Measurements from ENCODE around the gene LDHB.

DNA sequence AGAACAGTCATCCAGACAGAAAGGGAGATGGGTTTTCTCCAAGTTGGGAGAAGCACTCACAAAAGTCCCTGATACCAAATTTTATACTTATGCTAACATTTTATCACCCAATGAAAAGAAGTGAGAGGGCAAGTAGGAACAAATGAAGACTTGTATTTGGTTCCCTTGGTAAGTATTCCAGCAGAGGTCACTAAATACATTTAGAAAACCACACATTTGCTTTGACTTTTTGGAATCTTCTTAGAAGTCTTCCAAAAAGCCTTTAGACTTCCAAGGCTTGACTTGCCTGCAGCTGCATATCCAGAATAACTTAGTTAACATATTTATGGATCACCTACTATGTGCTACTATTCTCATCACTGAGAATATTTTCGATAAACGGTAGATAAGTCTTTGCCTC, 49.9 kb downstream of the LDHB start:
- TF ChIP-seq, protein P1, sequence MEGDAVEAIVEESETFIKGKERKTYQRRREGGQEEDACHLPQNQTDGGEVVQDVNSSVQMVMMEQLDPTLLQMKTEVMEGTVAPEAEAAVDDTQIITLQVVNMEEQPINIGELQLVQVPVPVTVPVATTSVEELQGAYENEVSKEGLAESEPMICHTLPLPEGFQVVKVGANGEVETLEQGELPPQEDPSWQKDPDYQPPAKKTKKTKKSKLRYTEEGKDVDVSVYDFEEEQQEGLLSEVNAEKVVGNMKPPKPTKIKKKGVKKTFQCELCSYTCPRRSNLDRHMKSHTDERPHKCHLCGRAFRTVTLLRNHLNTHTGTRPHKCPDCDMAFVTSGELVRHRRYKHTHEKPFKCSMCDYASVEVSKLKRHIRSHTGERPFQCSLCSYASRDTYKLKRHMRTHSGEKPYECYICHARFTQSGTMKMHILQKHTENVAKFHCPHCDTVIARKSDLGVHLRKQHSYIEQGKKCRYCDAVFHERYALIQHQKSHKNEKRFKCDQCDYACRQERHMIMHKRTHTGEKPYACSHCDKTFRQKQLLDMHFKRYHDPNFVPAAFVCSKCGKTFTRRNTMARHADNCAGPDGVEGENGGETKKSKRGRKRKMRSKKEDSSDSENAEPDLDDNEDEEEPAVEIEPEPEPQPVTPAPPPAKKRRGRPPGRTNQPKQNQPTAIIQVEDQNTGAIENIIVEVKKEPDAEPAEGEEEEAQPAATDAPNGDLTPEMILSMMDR (IDR thresholded peaks at IDR 0.05; ENCODE audit: low read depth, low read length) = peak; percentile 19
- TF ChIP-seq, protein P2, sequence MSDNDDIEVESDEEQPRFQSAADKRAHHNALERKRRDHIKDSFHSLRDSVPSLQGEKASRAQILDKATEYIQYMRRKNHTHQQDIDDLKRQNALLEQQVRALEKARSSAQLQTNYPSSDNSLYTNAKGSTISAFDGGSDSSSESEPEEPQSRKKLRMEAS (IDR thresholded peaks at IDR 0.05; ENCODE audit: low read depth, low read length) = no peak

Measured in NB4 (cell line).